ENCODE data around the gene TRIP4. TPM values are rescaled to one million over a fixed set of nuclear protein-coding genes. Genes with fewer than 3 reads are reported as not detected.
"Not testable (repeated sequence)": the region's sequence is repeated elsewhere in the genome, so short reads cannot be mapped to it uniquely, and the experiment has no call there.

Gene TRIP4
- total RNA-seq, 2 donors from 2014 or later: 28.0 to 32.4 TPM

DNA sequence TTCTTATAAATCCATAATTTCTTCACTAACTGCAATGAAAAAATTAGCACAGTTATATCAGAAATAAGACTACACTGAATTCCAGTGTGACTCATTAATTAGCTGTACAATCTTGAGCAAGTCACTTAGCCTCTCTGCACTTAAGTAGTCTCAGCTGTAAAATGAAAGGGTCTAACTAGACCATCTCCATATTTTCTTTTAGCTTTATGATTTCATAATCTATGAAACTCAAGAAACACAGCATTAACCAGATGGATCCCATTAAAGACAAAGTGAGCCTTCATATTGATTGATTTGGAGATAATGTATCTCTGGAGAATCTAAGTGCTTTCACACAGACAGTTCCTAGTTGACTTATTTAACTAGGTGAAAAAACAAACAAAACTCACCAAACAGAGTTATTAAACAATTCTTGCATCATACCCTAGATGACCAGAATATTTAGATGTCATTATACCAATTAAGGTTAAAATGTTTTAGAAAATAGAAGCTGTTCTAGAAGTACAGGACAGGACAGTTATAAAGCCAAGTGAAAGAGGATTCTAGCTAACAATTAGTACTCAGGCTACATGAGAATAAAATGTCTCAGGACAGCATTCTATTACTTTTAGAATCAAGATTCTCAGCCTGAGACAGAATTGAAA, 42.9 kb upstream of the TRIP4 start:
- Histone ChIP-seq H3K9me3 (no peaks in the 10 kb centered on the region), H3K36me3 (no peaks in the 10 kb centered on the region), H3K27me3 (no peaks in the 10 kb centered on the region), H3K9ac (ENCODE audit: low read depth in 2 of 2, low read length in 2 of 2) (no peak overlapping the region), H3K27ac (no peak overlapping the region), H3K4me1 (no peaks in the 10 kb centered on the region), H3K4me3 (no peak overlapping the region)
- TF ChIP-seq, protein P1, sequence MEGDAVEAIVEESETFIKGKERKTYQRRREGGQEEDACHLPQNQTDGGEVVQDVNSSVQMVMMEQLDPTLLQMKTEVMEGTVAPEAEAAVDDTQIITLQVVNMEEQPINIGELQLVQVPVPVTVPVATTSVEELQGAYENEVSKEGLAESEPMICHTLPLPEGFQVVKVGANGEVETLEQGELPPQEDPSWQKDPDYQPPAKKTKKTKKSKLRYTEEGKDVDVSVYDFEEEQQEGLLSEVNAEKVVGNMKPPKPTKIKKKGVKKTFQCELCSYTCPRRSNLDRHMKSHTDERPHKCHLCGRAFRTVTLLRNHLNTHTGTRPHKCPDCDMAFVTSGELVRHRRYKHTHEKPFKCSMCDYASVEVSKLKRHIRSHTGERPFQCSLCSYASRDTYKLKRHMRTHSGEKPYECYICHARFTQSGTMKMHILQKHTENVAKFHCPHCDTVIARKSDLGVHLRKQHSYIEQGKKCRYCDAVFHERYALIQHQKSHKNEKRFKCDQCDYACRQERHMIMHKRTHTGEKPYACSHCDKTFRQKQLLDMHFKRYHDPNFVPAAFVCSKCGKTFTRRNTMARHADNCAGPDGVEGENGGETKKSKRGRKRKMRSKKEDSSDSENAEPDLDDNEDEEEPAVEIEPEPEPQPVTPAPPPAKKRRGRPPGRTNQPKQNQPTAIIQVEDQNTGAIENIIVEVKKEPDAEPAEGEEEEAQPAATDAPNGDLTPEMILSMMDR (IDR thresholded peaks at IDR 0.05): no peak
- DNase-seq: no peak
- intact Hi-C loops (cut with DNase I): no loop called here

GRCh38 chr15:64346242-64346641, 41.4 kb upstream of the TRIP4 start:
- not testable (repeated sequence) for DNase-seq, H3K27ac ChIP-seq

DNA sequence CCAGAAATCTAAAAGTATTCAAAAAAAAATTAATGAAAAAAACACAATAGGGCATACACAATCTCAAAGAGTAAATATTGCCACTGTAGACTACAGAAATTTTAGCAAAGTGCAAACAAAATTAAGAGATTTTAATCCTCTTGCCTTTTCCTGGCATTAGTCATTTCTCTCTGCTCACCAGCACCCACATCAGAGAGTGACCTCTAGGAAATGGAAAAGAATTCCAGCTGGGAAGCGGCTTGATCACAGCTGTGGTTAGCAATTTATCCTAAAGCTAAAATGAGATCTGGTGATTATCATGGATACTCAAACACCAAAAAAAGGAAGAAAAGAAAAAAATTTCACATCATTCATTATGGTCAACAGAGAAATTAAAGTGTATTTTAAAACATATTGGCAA, 39.2 kb upstream of the TRIP4 start:
- no peak overlapping the region for H3K9ac ChIP-seq (ENCODE audit: low read depth in 2 of 2, low read length in 2 of 2)
- no peak for DNase-seq
- no peaks in the 10 kb centered on the region for H3K27me3 ChIP-seq
- no peaks in the 10 kb centered on the region for H3K4me1 ChIP-seq
- no peak overlapping the region for H3K4me3 ChIP-seq
- no peak overlapping the region for H3K27ac ChIP-seq
- TF ChIP-seq, protein P1 (IDR thresholded peaks at IDR 0.05): no peak
- no peaks in the 10 kb centered on the region for H3K9me3 ChIP-seq
- intact Hi-C loops (cut with DNase I): no loop called here
- H3K36me3 ChIP-seq: no peaks in the 10 kb centered on the region

More at GRCh38 chr15:64346242-64346641, 41.4 kb upstream of the TRIP4 start:
- H3K36me3 ChIP-seq; H3K4me1 ChIP-seq; H3K9ac ChIP-seq (ENCODE audit: low read depth in 2 of 2, low read length in 2 of 2); H3K9me3 ChIP-seq; H3K27me3 ChIP-seq; intact Hi-C loops (cut with DNase I); H3K4me3 ChIP-seq: not testable (repeated sequence)

- intact Hi-C loops (cut with DNase I): no loop called here
Observed at GRCh38 chr15:64349375-64349774, 38.3 kb upstream of the TRIP4 start.

DNA sequence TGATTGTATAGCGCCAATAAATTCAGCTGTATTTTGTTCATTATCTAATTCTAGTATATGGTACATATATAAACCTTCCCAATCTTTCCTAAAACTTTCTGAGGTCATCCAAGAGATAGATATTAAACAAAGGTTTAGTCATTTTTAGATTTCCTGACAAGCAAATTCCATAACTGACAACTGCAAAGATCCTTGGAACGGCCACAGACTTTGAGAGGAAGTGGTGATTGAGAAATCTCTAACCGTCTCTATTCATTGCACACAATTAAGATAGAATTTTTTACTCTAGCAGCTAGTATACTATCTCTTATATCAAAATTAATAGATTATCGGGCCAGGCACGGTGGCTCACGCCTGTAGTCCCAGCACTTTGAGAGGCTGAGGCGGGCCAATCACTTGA, 36.4 kb upstream of the TRIP4 start:
- intact Hi-C loops (cut with DNase I): no loop called here
- Histone ChIP-seq H3K36me3 (no peaks in the 10 kb centered on the region), H3K9me3 (no peaks in the 10 kb centered on the region), H3K9ac (ENCODE audit: low read depth in 2 of 2, low read length in 2 of 2) (no peak overlapping the region), H3K27ac (no peak overlapping the region), H3K4me3 (no peak overlapping the region), H3K27me3 (no peaks in the 10 kb centered on the region), H3K4me1 (no peaks in the 10 kb centered on the region)
- DNase-seq: no peak
- TF ChIP-seq, protein P1 (IDR thresholded peaks at IDR 0.05): no peak

More at GRCh38 chr15:64349375-64349774, 38.3 kb upstream of the TRIP4 start:
- TF ChIP-seq, protein P1 (IDR thresholded peaks at IDR 0.05): no peak
- no peak overlapping the region for H3K27ac ChIP-seq
- no peaks in the 10 kb centered on the region for H3K36me3 ChIP-seq
- no peaks in the 10 kb centered on the region for H3K4me1 ChIP-seq
- no peak for DNase-seq
- no peak overlapping the region for H3K4me3 ChIP-seq
- H3K9me3 ChIP-seq: no peaks in the 10 kb centered on the region
- no peak overlapping the region for H3K9ac ChIP-seq (ENCODE audit: low read depth in 2 of 2, low read length in 2 of 2)
- H3K27me3 ChIP-seq: no peaks in the 10 kb centered on the region

DNA sequence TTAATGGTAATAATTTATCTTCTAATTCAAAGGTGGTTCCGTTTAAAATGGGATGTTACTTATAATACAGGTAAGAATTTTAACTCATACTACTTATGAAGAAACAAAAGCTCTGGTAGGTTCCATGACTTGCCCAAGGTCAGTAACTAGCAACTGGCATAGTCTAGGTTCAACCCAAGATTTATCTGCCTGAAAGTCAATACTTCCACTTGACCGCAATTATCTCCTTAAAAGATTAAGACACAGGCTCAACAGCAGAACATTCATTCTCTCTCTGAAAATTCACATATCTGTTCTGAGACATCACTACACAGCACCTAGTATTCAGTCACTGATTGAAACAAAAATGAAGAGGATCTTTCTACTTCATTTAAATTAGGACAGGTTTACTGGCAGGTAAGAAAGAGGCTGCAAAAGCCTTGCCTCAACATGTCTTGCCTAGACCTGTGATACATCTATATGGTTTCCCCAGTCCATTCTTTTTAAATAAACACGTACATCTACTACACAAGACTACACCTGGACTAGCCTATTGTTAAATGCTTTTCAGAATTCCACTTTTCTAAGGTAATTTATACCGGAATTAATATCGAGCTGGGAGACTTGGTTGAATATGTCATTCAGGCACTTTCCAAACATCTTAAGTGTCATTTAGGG, 32.8 kb upstream of the TRIP4 start:
- intact Hi-C loops (cut with DNase I): loop anchor here (5.0 kb wide), 1 partner anchor 143 kb away; no protein-coding TSS in a partner anchor
- Histone ChIP-seq H3K36me3 (no peaks in the 10 kb centered on the region), H3K4me1 (no peaks in the 10 kb centered on the region), H3K27me3 (no peaks in the 10 kb centered on the region), H3K27ac (no peak overlapping the region), H3K9ac (ENCODE audit: low read depth in 2 of 2, low read length in 2 of 2) (peak overlapping the region; percentile 73 to 85), H3K9me3 (no peaks in the 10 kb centered on the region), H3K4me3 (peak overlapping the region; percentile 88)
- TF ChIP-seq, protein P1 (IDR thresholded peaks at IDR 0.05): no peak
- DNase-seq: no peak

All from colonic mucosa (tissue), 4 donors.